HEK293 (cell line): ENCODE data around the gene ZNF732.

ENCODE experiments used
- CTCF ChIA-PET: fragments of 350-600 bp; formaldehyde crosslinking; extraction: SDS; loops from one replicate; lab custom pipeline; 2021; ENCODE audit warnings: antibody characterized with exemption; lab: Yijun Ruan, JAX
- POLR2A ChIA-PET: fragments of 300-600 bp; formaldehyde crosslinking; extraction: SDS; loops from one replicate; lab custom pipeline; 2020; ENCODE audit warnings: antibody characterized with exemption, inconsistent platforms; lab: Yijun Ruan, JAX
- H3K27ac ChIP-seq: fragments of 200-500 bp; sonication (Bioruptor generic); 2 replicates; pipeline ENCODE4 v1.5.1; 2014; ENCODE audit warnings: low read depth, low read length, control low read depth, inconsistent platforms; ENCODE audit errors: extremely low read depth
- H3K36me3 ChIP-seq, 2 experiments: fragments of 200-500 bp in 1 of 2; sonication (Bioruptor generic) in 1 of 2; 1 replicate in 1 of 2; 2 replicates in 1 of 2; pipeline ENCODE4 v1.5.1; 2014 to 2017; ENCODE audit warnings: inconsistent platforms in 2 of 2, low read length in 2 of 2; ENCODE audit not compliant: control insufficient read depth in 2 of 2, insufficient read depth in 1 of 2
- H3K4me1 ChIP-seq: fragments of 200-500 bp; sonication (Bioruptor generic); 2 replicates; pipeline ENCODE4 v1.5.1; 2014; ENCODE audit warnings: mild to moderate bottlenecking, low read length, inconsistent platforms; ENCODE audit not compliant: control insufficient read depth, insufficient read depth
- H3K4me3 ChIP-seq: 2 replicates; pipeline ENCODE4 v1.5.1; 2011; ENCODE audit warnings: low read depth, mild to moderate bottlenecking, control low read depth, low read length, moderate library complexity
- H3K9me3 ChIP-seq: fragments of 200-500 bp; sonication (Bioruptor generic); 2 replicates; pipeline ENCODE4 v1.5.1; 2014; ENCODE audit warnings: low read depth, low read length, inconsistent platforms; ENCODE audit not compliant: control insufficient read depth, insufficient read depth
- KLF1 ChIP-seq: fragments of 450-650 bp; formaldehyde crosslinking; IDR thresholded peaks from 2 replicates; pipeline ENCODE4 v1.5.1; 2016; ENCODE audit warnings: missing biosample characterization, missing genetic modification characterization
- MEIS1 ChIP-seq: sonication (generic); formaldehyde crosslinking; IDR thresholded peaks from 2 replicates; pipeline ENCODE4 v1.8.1; 2022; ENCODE audit warnings: missing genetic modification reagents, mild to moderate bottlenecking, borderline replicate concordance
- TRIM28 ChIP-seq: IDR thresholded peaks from 2 replicates; pipeline ENCODE4 v1.6.1; 2011; ENCODE audit warnings: low read length, control low read depth, borderline replicate concordance
- ZBTB20 ChIP-seq: fragments of 450-650 bp; formaldehyde crosslinking; IDR thresholded peaks from 2 replicates; pipeline ENCODE4 v1.5.1; 2016; ENCODE audit warnings: missing biosample characterization, missing genetic modification characterization
- ZBTB21 ChIP-seq: fragments of 450-650 bp; formaldehyde crosslinking; IDR thresholded peaks from 2 replicates; pipeline ENCODE4 v1.5.1; 2017; ENCODE audit warnings: missing biosample characterization, missing genetic modification characterization
- ZBTB7A ChIP-seq: fragments of 450-650 bp; formaldehyde crosslinking; IDR thresholded peaks from 2 replicates; pipeline ENCODE4 v1.5.1; 2016; ENCODE audit warnings: low read depth, missing biosample characterization, missing genetic modification characterization
- ZFHX2 ChIP-seq: fragments of 450-650 bp; formaldehyde crosslinking; conservative IDR thresholded peaks from 2 replicates; pipeline ENCODE4 v1.5.1; 2016; ENCODE audit warnings: missing biosample characterization, missing genetic modification characterization
- ZNF10 ChIP-seq: fragments of 450-650 bp; formaldehyde crosslinking; IDR thresholded peaks from 2 replicates; pipeline ENCODE4 v1.5.1; 2017; ENCODE audit warnings: missing biosample characterization, missing genetic modification characterization
- ZNF112 ChIP-seq: fragments of 450-650 bp; formaldehyde crosslinking; IDR thresholded peaks from 2 replicates; pipeline ENCODE4 v1.5.0; 2017; ENCODE audit warnings: missing biosample characterization, missing genetic modification characterization
- ZNF221 ChIP-seq: fragments of 450-650 bp; formaldehyde crosslinking; IDR thresholded peaks from 2 replicates; pipeline ENCODE4 v1.5.1; 2017; ENCODE audit warnings: missing biosample characterization, missing genetic modification characterization, borderline replicate concordance
- ZNF248 ChIP-seq: fragments of 450-650 bp; formaldehyde crosslinking; IDR thresholded peaks from 2 replicates; pipeline ENCODE4 v1.5.1; 2017; ENCODE audit warnings: missing biosample characterization, missing genetic modification characterization
- ZNF350 ChIP-seq: fragments of 450-650 bp; formaldehyde crosslinking; IDR thresholded peaks from 2 replicates; pipeline ENCODE4 v1.5.0; 2017; ENCODE audit warnings: missing biosample characterization, mild to moderate bottlenecking, missing genetic modification characterization
- ZNF37A ChIP-seq: fragments of 450-650 bp; IDR thresholded peaks from 2 replicates; pipeline ENCODE4 v1.5.1; 2018; ENCODE audit warnings: missing biosample characterization, missing genetic modification characterization
- ZNF398 ChIP-seq: fragments of 450-650 bp; formaldehyde crosslinking; IDR thresholded peaks from 2 replicates; pipeline ENCODE4 v1.5.1; 2017; ENCODE audit warnings: missing biosample characterization, missing genetic modification characterization
- ZNF426 ChIP-seq: fragments of 450-650 bp; formaldehyde crosslinking; IDR thresholded peaks from 2 replicates; pipeline ENCODE4 v1.5.1; 2017; ENCODE audit warnings: missing biosample characterization, missing genetic modification characterization, mild to moderate bottlenecking, inconsistent platforms, moderate library complexity
- ZNF549 ChIP-seq: fragments of 450-650 bp; IDR thresholded peaks from 2 replicates; pipeline ENCODE4 v1.5.1; 2018; ENCODE audit warnings: missing biosample characterization, missing genetic modification characterization, mild to moderate bottlenecking, inconsistent platforms, moderate library complexity
- ZNF555 ChIP-seq: fragments of 450-650 bp; formaldehyde crosslinking; conservative IDR thresholded peaks from 2 replicates; pipeline ENCODE4 v1.5.1; 2017; ENCODE audit warnings: missing biosample characterization, mild to moderate bottlenecking, missing genetic modification characterization, inconsistent platforms
- ZNF560 ChIP-seq: fragments of 450-650 bp; formaldehyde crosslinking; IDR thresholded peaks from 2 replicates; pipeline ENCODE4 v1.5.1; 2017; ENCODE audit warnings: missing biosample characterization, missing genetic modification characterization, borderline replicate concordance
- ZNF571 ChIP-seq: fragments of 450-650 bp; formaldehyde crosslinking; IDR thresholded peaks from 2 replicates; pipeline ENCODE4 v1.5.0; 2017; ENCODE audit warnings: missing biosample characterization, missing genetic modification characterization
- ZNF596 ChIP-seq: fragments of 450-650 bp; IDR thresholded peaks from 2 replicates; pipeline ENCODE4 v1.5.0; 2018; ENCODE audit warnings: missing biosample characterization, mild to moderate bottlenecking, missing genetic modification characterization, moderate library complexity
- ZNF600 ChIP-seq: fragments of 450-650 bp; formaldehyde crosslinking; IDR thresholded peaks from 2 replicates; pipeline ENCODE4 v1.5.1; 2016; ENCODE audit warnings: missing biosample characterization, missing genetic modification characterization
- ZNF624 ChIP-seq: fragments of 450-650 bp; formaldehyde crosslinking; IDR thresholded peaks from 2 replicates; pipeline ENCODE4 v1.5.1; 2017; ENCODE audit warnings: missing biosample characterization, missing genetic modification characterization
- ZNF645 ChIP-seq: fragments of 450-650 bp; formaldehyde crosslinking; IDR thresholded peaks from 2 replicates; pipeline ENCODE4; 2016; ENCODE audit warnings: missing biosample characterization, missing genetic modification characterization
- ZNF664 ChIP-seq: fragments of 450-650 bp; formaldehyde crosslinking; IDR thresholded peaks from 2 replicates; pipeline ENCODE4 v1.5.1; 2016; ENCODE audit warnings: missing biosample characterization, missing genetic modification characterization
- ZNF701 ChIP-seq: fragments of 450-650 bp; formaldehyde crosslinking; IDR thresholded peaks from 2 replicates; pipeline ENCODE4 v1.5.1; 2016; ENCODE audit warnings: missing biosample characterization, missing genetic modification characterization
- ZXDB ChIP-seq: fragments of 450-650 bp; formaldehyde crosslinking; IDR thresholded peaks from 2 replicates; pipeline ENCODE4 v1.5.1; 2016; ENCODE audit warnings: missing biosample characterization, missing genetic modification characterization
- TF ChIP-seq, protein P1 (sequence below): fragments of 450-650 bp; formaldehyde crosslinking; IDR thresholded peaks from 2 replicates; pipeline ENCODE4 v1.5.1; 2016; ENCODE audit warnings: missing biosample characterization, missing genetic modification characterization, low read depth
- TF ChIP-seq, protein P2 (sequence below): fragments of 450-650 bp; formaldehyde crosslinking; IDR thresholded peaks from 2 replicates; pipeline ENCODE4 v1.5.1; 2016; ENCODE audit warnings: missing biosample characterization, missing genetic modification characterization

ZNF732 gene

DNA sequence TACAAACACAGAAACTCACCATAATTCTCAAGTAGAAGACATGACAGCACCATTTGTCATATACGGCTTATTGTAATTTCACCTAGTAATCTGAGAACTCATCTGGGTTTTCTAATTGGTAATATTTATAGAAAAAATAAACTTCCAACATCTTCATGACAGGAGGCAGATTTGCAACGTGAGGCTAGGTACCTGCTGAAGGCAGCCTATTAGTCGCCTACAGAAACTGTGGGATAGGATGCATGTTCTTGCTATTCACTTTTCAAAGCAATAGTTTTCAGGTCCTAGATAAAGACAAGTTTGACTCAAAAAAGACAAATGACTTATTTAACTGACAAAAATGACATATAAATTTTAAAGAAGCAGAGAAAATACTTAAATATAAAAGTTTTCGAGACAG is 2.9 kb downstream of the ZNF732 start:
- CTCF ChIA-PET = no interaction called here
- no peaks in the 10 kb centered on the region for H3K36me3 ChIP-seq
- H3K4me3 ChIP-seq = no peak overlapping the region
- TF ChIP-seq ZNF560 (tag by site-specific recombination) (no peak), TRIM28 (no peak), ZNF112 (no peak), ZNF701 (tag by site-specific recombination) (no peak), MEIS1 (CRISPR knock-in tag) (no peak), ZXDB (tag by site-specific recombination) (no peak), KLF1 (tag by site-specific recombination) (no peak), ZFHX2 (tag by site-specific recombination) (no peak), ZNF571 (tag by site-specific recombination) (no peak), ZNF600 (tag by site-specific recombination) (no peak), ZNF596 (tag by site-specific recombination) (no peak), ZNF426 (tag by site-specific recombination) (no peak), ZNF398 (tag by site-specific recombination) (no peak)
- TF ChIP-seq, protein P1, sequence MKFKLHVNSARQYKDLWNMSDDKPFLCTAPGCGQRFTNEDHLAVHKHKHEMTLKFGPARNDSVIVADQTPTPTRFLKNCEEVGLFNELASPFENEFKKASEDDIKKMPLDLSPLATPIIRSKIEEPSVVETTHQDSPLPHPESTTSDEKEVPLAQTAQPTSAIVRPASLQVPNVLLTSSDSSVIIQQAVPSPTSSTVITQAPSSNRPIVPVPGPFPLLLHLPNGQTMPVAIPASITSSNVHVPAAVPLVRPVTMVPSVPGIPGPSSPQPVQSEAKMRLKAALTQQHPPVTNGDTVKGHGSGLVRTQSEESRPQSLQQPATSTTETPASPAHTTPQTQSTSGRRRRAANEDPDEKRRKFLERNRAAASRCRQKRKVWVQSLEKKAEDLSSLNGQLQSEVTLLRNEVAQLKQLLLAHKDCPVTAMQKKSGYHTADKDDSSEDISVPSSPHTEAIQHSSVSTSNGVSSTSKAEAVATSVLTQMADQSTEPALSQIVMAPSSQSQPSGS = no peak
- TF ChIP-seq, all 188 proteins: peak for 0
- H3K4me1 ChIP-seq = no peaks in the 10 kb centered on the region
- H3K9me3 ChIP-seq = no peaks in the 10 kb centered on the region
- no peak overlapping the region for H3K27ac ChIP-seq
- POLR2A ChIA-PET = no interaction called here

GRCh38 chr4:294732-295131 is 10.5 kb downstream of the ZNF732 start:
- Histone ChIP-seq H3K4me3 (no peak overlapping the region), H3K9me3 (no peaks in the 10 kb centered on the region), H3K36me3 (no peaks in the 10 kb centered on the region), H3K27ac (no peak overlapping the region), H3K4me1 (no peaks in the 10 kb centered on the region)
- ChIA-PET CTCF (no interaction called here), POLR2A (no interaction called here)
- no peak for TF ChIP-seq ZBTB7A (tag by site-specific recombination)
- TF ChIP-seq, protein P2, sequence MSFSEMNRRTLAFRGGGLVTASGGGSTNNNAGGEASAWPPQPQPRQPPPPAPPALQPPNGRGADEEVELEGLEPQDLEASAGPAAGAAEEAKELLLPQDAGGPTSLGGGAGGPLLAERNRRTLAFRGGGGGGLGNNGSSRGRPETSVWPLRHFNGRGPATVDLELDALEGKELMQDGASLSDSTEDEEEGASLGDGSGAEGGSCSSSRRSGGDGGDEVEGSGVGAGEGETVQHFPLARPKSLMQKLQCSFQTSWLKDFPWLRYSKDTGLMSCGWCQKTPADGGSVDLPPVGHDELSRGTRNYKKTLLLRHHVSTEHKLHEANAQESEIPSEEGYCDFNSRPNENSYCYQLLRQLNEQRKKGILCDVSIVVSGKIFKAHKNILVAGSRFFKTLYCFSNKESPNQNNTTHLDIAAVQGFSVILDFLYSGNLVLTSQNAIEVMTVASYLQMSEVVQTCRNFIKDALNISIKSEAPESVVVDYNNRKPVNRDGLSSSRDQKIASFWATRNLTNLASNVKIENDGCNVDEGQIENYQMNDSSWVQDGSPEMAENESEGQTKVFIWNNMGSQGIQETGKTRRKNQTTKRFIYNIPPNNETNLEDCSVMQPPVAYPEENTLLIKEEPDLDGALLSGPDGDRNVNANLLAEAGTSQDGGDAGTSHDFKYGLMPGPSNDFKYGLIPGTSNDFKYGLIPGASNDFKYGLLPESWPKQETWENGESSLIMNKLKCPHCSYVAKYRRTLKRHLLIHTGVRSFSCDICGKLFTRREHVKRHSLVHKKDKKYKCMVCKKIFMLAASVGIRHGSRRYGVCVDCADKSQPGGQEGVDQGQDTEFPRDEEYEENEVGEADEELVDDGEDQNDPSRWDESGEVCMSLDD = no peak
- TF ChIP-seq, protein P1 = no peak
- no peak for TF ChIP-seq ZNF549 (tag by site-specific recombination)
- no peak for TF ChIP-seq ZNF10 (tag by site-specific recombination)
- no peak for TF ChIP-seq ZNF350 (tag by site-specific recombination)
- no peak for TF ChIP-seq ZBTB20 (tag by site-specific recombination)
- TF ChIP-seq ZNF555 (tag by site-specific recombination) = no peak
- no peak for TF ChIP-seq ZNF624
- no peak for TF ChIP-seq ZNF37A
- no peak for TF ChIP-seq ZNF248
- no peak for TF ChIP-seq ZNF664 (tag by site-specific recombination)
- no peak for TF ChIP-seq ZNF221
- no peak for TF ChIP-seq ZBTB21 (tag by site-specific recombination)
- TF ChIP-seq ZNF645 (tag by site-specific recombination) = no peak
